ENCODE data around the gene EFHD1.
"Not testable (repeated sequence)": the region's sequence is repeated elsewhere in the genome, so short reads cannot be mapped to it uniquely, and the experiment has no call there.

EFHD1 gene

GRCh38 chr2:232652505-232652851 is 19.1 kb downstream of the EFHD1 start:
- no peak for DNase-seq (ENCODE audit: low read depth)

- no peak for DNase-seq (ENCODE audit: low read depth)
Measured at GRCh38 chr2:232653441-232653840, 20.0 kb downstream of the EFHD1 start.

- DNase-seq (ENCODE audit: low read depth), result no peak
Measured at GRCh38 chr2:232655392-232655791, 22.0 kb downstream of the EFHD1 start.

GRCh38 chr2:232658217-232658785 is 24.9 kb downstream of the EFHD1 start:
- DNase-seq (ENCODE audit: low read depth), result no peak

GRCh38 chr2:232659359-232659758 is 26.0 kb downstream of the EFHD1 start:
- no peak for DNase-seq (ENCODE audit: low read depth)

- DNase-seq (ENCODE audit: low read depth), result no peak
Measured at GRCh38 chr2:232662486-232663260, 29.3 kb downstream of the EFHD1 start.

GRCh38 chr2:232666051-232666805 is 32.8 kb downstream of the EFHD1 start:
- no peak for DNase-seq (ENCODE audit: low read depth)

GRCh38 chr2:232667989-232668583 is 34.7 kb downstream of the EFHD1 start:
- DNase-seq (ENCODE audit: low read depth), result no peak

GRCh38 chr2:232668805-232669444 is 35.5 kb downstream of the EFHD1 start:
- no peak for DNase-seq (ENCODE audit: low read depth)

- DNase-seq (ENCODE audit: low read depth), result no peak
Measured at GRCh38 chr2:232672588-232672987, 39.2 kb downstream of the EFHD1 start.

- DNase-seq (ENCODE audit: low read depth), result no peak
Measured at GRCh38 chr2:232674491-232674890, 41.1 kb downstream of the EFHD1 start.

- no peak for DNase-seq (ENCODE audit: low read depth)
Measured at GRCh38 chr2:232675381-232675780, 42.0 kb downstream of the EFHD1 start.

GRCh38 chr2:232680006-232680405 is 46.6 kb downstream of the EFHD1 start:
- DNase-seq (ENCODE audit: low read depth), result no peak

- DNase-seq (ENCODE audit: low read depth), result no peak
Measured at GRCh38 chr2:232681527-232681926, 48.1 kb downstream of the EFHD1 start.

GRCh38 chr2:232683368-232683767 is 50.0 kb downstream of the EFHD1 start:
- DNase-seq (ENCODE audit: low read depth), result no peak

- not testable (repeated sequence) for DNase-seq (ENCODE audit: low read depth)
Measured at GRCh38 chr2:232685391-232685790, 52.0 kb downstream of the EFHD1 start.

GRCh38 chr2:232687382-232688160 is 54.2 kb downstream of the EFHD1 start:
- no peak for DNase-seq (ENCODE audit: low read depth)

GRCh38 chr2:232688201-232688600 is 54.8 kb downstream of the EFHD1 start:
- DNase-seq (ENCODE audit: low read depth), result no peak

GRCh38 chr2:232689152-232689910 is 55.9 kb downstream of the EFHD1 start:
- no peak for DNase-seq (ENCODE audit: low read depth)

- DNase-seq (ENCODE audit: low read depth), result not testable (repeated sequence)
Measured at GRCh38 chr2:232691117-232691516, 57.7 kb downstream of the EFHD1 start.

- no peak for DNase-seq (ENCODE audit: low read depth)
Measured at GRCh38 chr2:232693344-232693743, 59.9 kb downstream of the EFHD1 start.
